Activated CD8-positive, alpha-beta T cell treated with anti-CD3 and anti-CD28 coated beads for 36 hours (primary cell): ENCODE measurements around the gene PJA1. TPM values are rescaled to one million over a fixed set of nuclear protein-coding genes. Genes with fewer than 3 reads are reported as not detected.

Source experiments
- ATAC-seq: fragments of 200-7000 bp; cut with Tn5 transposase; one replicate; pipeline ENCODE4 v1.10.0; 2021; ENCODE audit warnings: mild to moderate bottlenecking, moderate library complexity
- CTCF ChIA-PET: fragments of 350-600 bp; sonication (Branson Sonifier 250); formaldehyde crosslinking; loops from one replicate; lab custom pipeline; 2021; ENCODE audit warnings: antibody characterized with exemption; lab: Charles Lee
- POLR2A ChIA-PET: fragments of 350-600 bp; sonication (Branson Sonifier 250); formaldehyde crosslinking; loops from one replicate; lab custom pipeline; 2021; ENCODE audit warnings: antibody characterized with exemption; lab: Charles Lee
- DNase-seq: peaks from one replicate; pipeline ENCODE4 v3.0.0-alpha.2; 2020
- H3K27ac Mint-ChIP-seq: one replicate; pipeline ENCODE4 v1.8.0; 2021; ENCODE audit warnings: mild to moderate bottlenecking, mixed read lengths
- H3K27me3 Mint-ChIP-seq: one replicate; pipeline ENCODE4 v1.8.0; 2021; ENCODE audit warnings: mixed read lengths
- H3K36me3 Mint-ChIP-seq: one replicate; pipeline ENCODE4 v1.8.0; 2021; ENCODE audit warnings: low read depth, mixed read lengths
- H3K4me1 Mint-ChIP-seq: one replicate; pipeline ENCODE4 v1.8.0; 2021; ENCODE audit warnings: low read depth, mixed read lengths
- H3K4me3 Mint-ChIP-seq: one replicate; pipeline ENCODE4 v1.8.0; 2021; ENCODE audit warnings: mild to moderate bottlenecking, moderate library complexity, mixed read lengths
- H3K9me3 Mint-ChIP-seq: one replicate; pipeline ENCODE4 v1.8.0; 2021; ENCODE audit warnings: mixed read lengths
- intact Hi-C: fragments of 100-400 bp; cut with micrococcal nuclease; formaldehyde crosslinking; loops from one replicate; pipeline ENCODE4 v1.10.0; 2022
- total RNA-seq, 2 experiments: library from RNA; stranded (reverse); gene quantifications; one replicate each; pipeline ENCODE4 v1.2.3, GENCODE V29; 2021
- TF ChIP-seq, protein P1 (sequence below): fragments of 200-600 bp; IDR thresholded peaks from one replicate; pipeline ENCODE4 v1.8.0; 2022; ENCODE audit warnings: antibody characterized with exemption, mild to moderate bottlenecking

PJA1 gene
- total RNA-seq, 2 experiments from 2014 or later, result 21.0 to 22.6 TPM

GRCh38 chrX:69185141-69185540 is 19.9 kb upstream of the PJA1 start:
- ATAC-seq (no peak), DNase-seq (no peak)
- TF ChIP-seq, protein P1, sequence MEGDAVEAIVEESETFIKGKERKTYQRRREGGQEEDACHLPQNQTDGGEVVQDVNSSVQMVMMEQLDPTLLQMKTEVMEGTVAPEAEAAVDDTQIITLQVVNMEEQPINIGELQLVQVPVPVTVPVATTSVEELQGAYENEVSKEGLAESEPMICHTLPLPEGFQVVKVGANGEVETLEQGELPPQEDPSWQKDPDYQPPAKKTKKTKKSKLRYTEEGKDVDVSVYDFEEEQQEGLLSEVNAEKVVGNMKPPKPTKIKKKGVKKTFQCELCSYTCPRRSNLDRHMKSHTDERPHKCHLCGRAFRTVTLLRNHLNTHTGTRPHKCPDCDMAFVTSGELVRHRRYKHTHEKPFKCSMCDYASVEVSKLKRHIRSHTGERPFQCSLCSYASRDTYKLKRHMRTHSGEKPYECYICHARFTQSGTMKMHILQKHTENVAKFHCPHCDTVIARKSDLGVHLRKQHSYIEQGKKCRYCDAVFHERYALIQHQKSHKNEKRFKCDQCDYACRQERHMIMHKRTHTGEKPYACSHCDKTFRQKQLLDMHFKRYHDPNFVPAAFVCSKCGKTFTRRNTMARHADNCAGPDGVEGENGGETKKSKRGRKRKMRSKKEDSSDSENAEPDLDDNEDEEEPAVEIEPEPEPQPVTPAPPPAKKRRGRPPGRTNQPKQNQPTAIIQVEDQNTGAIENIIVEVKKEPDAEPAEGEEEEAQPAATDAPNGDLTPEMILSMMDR, result no peak
- ChIA-PET CTCF (no interaction called here), POLR2A (no interaction called here)
- Mint-ChIP-seq H3K4me3 (no peak overlapping the region), H3K36me3 (no peaks in the 10 kb centered on the region), H3K27ac (no peak overlapping the region), H3K4me1 (no peaks in the 10 kb centered on the region), H3K9me3 (no peaks in the 10 kb centered on the region), H3K27me3 (no peaks in the 10 kb centered on the region)
- intact Hi-C loops, result no loop called here

DNA sequence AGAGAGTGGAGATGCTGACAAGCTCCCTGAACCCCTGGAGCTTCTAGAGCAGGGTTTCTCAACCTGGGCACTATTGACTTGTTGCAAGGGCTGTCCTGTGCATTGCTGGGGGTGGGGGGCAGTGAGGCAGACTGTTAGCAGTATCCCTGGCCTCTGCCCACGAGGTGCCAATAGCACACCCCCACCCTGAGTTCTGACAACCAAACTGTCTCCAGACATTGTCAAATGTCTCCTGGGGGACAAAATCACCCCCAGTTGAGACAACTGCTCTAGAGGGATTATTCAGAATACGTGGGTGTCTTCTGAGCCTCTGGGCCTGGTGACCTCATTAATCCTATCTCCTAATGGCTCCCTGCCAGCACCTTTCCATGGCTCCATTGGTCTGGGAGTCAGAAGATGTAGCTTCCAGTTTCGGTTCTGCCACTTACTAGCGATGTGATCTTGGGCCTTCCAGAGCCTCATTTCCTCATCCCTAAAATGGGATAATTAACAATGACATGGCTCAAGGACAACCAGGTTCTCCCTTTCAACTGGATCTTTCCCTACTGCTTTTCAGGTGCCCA is 17.6 kb upstream of the PJA1 start:
- ATAC-seq (no peak), DNase-seq (no peak)
- ChIA-PET POLR2A (no interaction called here), CTCF (no interaction called here)
- Mint-ChIP-seq H3K27me3 (no peaks in the 10 kb centered on the region), H3K27ac (no peak overlapping the region), H3K4me1 (no peaks in the 10 kb centered on the region), H3K36me3 (no peaks in the 10 kb centered on the region), H3K4me3 (no peak overlapping the region), H3K9me3 (no peaks in the 10 kb centered on the region)
- intact Hi-C loops, result no loop called here
- TF ChIP-seq, protein P1, result no peak

- no peaks in the 10 kb centered on the region for H3K36me3 Mint-ChIP-seq
- ATAC-seq (no peak), DNase-seq (no peak)
- H3K27me3 Mint-ChIP-seq, result no peaks in the 10 kb centered on the region
- H3K27ac Mint-ChIP-seq, result no peak overlapping the region
- no peaks in the 10 kb centered on the region for H3K4me1 Mint-ChIP-seq
- H3K9me3 Mint-ChIP-seq, result no peaks in the 10 kb centered on the region
- no peak overlapping the region for H3K4me3 Mint-ChIP-seq
- intact Hi-C loops, result no loop called here
- TF ChIP-seq, protein P1, result no peak
- ChIA-PET CTCF (no interaction called here), POLR2A (no interaction called here)
These were observed 14.2 kb upstream of the PJA1 start for GRCh38 chrX:69179380-69179911.

- no peaks in the 10 kb centered on the region for H3K4me1 Mint-ChIP-seq
- H3K4me3 Mint-ChIP-seq, result no peak overlapping the region
- ChIA-PET POLR2A (no interaction called here), CTCF (interaction anchor here (0.9 kb wide), 1 partner anchor 351 kb away, joined by 3 read pairs; no protein-coding TSS in a partner anchor)
- ATAC-seq (no peak), DNase-seq (no peak)
- no peaks in the 10 kb centered on the region for H3K36me3 Mint-ChIP-seq
- no peaks in the 10 kb centered on the region for H3K27me3 Mint-ChIP-seq
- H3K27ac Mint-ChIP-seq, result no peak overlapping the region
- TF ChIP-seq, protein P1, result no peak
- H3K9me3 Mint-ChIP-seq, result no peaks in the 10 kb centered on the region
- intact Hi-C loops, result no loop called here
These were observed 13.3 kb upstream of the PJA1 start for GRCh38 chrX:69178592-69178991.

DNA sequence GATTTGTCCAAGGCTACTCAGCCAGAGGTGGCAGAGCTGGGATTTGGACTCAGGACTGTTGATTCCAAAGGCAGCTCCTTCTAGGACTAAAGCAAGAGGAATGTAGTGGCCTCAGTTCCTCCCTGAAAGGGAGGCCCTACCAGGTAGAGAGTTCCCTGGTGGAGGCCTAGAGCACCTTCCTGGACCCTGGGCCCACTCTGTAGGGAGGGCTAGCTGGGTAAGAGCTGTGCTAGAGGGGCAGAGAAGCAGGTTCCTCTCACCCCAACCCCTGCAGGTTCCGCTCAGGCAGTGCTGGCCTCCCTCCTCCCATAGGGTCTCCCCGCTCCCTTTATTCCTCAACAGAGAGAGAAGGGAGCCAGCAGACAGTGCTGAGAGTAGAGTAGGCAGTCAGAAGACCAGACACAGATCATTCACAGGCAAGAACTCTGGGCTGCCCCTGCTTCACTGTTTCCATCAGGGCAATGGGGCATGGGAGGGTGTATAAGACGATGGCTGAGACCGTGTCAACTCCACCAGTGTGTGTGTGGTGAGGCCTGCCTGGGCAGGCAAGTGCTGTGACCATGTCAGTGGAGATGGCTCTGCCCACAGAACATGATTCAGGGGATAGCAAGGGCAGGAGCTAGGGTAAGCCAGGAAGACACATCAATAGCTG is 12.4 kb upstream of the PJA1 start:
- ATAC-seq, result no peak
- H3K27ac Mint-ChIP-seq, result no peak overlapping the region
- H3K36me3 Mint-ChIP-seq, result no peaks in the 10 kb centered on the region
- H3K27me3 Mint-ChIP-seq, result no peaks in the 10 kb centered on the region
- intact Hi-C loops, result no loop called here
- DNase-seq, result no peak
- TF ChIP-seq, protein P1, result no peak
- H3K9me3 Mint-ChIP-seq, result no peaks in the 10 kb centered on the region
- ChIA-PET CTCF (interaction anchor here (0.9 kb wide), 1 partner anchor 350 kb away, joined by 3 read pairs; no protein-coding TSS in a partner anchor), POLR2A (no interaction called here)
- no peaks in the 10 kb centered on the region for H3K4me1 Mint-ChIP-seq
- no peak overlapping the region for H3K4me3 Mint-ChIP-seq
